Stimulated activated CD4-positive, alpha-beta T cell treated with anti-CD3 and anti-CD28 coated beads, TNF-alpha, amount 100 ng/mL, for 24 hours (primary cell): Measurements from ENCODE around the gene MAP3K20.
A peak's percentile ranks its signal among the peaks of the same experiment; 100 is the strongest.
"Not testable (repeated sequence)": the region's sequence is repeated elsewhere in the genome, so short reads cannot be mapped to it uniquely, and the experiment has no call there.

Source experiments
- DNase-seq, 3 experiments: peaks; one replicate each; pipeline ENCODE4 v3.0.0-alpha.2; 2020; ENCODE audit warnings: low read depth in 3 of 3

The MAP3K20 gene

DNA sequence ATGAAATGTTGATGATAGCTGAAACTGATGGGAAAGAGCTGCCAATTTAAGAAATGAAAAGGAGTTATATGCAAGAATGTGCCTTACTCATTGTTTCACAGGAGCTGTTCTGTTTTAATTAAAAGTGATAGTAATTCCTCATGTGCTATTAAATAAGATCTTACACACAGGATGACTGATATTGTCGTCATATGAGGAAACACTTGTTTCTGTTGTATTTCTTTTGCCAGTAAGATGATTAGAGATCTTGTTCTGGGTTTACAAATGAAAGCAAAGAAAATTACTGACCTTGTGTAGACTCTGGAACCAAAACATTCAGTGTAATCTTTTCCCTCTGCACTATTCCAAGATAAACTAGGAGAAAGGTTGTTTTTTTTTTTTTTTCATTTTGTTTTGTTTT, 123.6 kb downstream of the MAP3K20 start:
- DNase-seq = no peak

DNA sequence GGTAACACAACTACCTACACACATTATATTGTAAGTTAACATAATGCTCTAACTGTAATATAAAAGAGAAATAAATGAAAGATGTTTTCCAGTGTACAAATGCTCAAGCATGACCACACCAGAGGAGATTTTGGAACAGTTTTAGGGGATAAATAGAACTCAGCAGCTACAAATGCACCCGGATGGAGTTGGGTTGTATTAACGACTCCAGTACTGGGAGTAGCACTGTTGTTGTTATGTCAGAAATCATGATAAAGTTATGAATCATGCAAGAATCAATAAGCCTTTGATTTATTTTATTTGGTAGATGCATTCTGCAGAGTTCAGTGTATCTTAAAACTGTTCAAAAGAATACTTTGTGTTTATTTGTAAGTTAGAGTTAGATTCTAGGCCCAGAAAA, 126.9 kb downstream of the MAP3K20 start:
- DNase-seq = no peak

DNA sequence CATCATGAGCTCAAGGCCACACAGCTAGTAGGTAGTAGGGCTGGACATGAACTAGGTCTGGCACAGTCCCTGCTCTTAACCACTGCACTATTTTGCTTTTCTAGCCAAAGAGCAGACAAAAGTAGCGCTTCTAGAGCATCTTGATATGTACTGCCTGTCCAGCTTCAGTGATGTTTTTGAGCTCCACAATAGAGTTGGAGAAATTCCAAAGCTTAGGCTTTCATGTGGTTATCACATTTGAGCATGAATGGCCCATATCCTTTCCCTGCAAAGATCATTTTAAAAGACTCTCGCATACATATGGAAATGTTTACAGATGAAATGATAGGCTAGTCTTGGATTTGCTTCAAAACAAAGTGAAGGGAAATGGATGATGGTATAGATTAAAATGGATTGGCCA, 128.7 kb downstream of the MAP3K20 start:
- DNase-seq = no peak

DNA sequence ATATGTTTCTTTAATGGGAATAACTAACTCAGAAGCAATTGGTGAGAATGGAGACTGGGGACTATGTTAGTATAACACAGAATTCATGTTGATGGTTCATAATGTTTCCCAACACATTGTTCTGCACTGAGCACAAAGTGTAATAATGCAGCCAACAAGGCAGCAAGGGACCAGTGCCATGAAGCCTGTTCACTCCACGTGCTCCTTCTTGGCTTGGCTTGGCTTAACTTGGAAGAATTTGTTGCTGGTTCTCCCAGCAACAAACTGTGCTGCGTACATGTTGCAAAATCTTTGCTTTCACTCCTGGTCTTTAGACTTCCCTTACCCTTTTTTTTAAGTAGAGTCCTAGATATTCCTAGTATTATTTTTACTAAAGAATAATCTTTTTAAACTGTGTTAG, 129.7 kb downstream of the MAP3K20 start:
- DNase-seq = no peak

DNA sequence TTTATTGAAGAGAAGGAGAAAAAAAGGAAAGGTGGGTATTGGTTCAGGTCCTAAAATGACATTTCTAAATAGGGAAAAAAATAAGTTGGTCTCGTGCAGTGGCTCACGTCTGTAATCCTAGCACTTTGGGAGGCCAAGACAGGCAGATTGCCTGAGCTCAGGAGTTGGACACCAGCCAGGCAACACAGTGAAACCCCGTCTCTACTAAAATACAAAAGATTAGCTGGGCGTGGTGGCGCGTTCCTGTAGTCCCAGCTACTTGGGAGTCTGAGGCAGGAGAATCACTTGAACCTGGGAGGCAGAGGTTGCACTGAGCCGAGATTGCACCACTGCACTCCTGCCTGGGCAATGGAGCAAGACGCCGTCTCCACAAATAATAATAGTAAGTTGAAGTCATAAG, 131.5 kb downstream of the MAP3K20 start:
- not testable (repeated sequence) for DNase-seq

DNA sequence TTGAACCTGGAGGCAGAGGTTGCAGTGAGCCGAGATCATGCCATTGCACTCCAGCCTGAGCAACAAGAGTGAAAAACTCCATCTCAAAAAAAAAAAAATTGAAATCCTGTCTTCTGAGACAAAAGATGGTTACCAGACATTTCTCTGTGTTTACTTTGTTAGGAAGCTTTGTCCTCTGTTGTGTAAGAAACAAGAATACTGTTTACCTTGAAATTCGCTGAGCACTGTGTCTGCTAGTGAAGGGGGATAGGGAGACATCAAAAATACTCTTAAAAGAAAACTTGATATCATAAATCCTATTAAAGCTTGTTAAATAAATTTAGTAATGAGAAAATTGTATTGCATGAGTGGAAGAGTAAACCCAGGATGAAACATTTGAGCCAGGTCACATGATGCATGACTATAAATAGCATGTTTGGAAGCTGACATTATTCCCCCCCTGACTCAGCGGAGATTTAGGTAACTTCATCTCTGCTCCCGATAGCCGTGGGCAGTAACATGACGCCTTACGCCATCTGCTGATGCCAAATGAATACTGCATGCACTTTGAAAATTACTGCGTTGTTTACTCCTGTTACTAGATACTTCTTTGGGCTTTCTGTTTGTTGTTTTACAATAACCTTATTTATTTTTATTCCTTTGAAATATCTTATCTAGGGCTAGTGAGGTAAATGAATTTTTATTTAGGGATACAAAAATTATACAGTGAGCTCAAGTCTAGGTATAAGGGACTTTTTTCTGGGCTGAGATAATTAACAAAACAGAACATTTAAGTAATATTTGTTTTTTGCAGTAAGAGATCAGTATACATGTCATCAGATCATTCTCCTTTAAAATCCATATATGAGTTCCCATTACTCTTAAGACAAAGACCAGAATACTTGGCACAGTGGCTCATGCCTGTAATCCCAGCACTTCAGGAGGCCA, 134.9 kb downstream of the MAP3K20 start:
- DNase-seq = peak; percentile 25 to 43 (median 30)

DNA sequence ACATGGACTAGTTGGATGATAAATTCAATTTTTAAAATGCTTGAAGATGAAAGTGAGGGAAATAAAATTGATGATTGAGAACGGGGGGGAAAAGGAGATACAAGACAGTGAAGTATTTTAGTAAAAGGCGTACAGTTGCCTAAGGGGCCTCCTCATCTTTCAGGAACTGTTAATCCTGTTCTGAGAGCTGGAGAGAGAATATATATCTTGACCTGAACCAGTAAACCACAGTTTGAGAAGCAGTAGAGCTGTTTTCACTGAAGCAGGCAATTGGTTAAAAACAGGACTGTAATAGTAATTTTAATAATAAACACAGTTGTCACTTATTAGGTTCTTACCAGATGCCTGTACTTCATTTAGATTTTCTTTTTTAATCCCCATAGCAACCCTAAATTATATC, 137.5 kb downstream of the MAP3K20 start:
- no peak for DNase-seq

DNA sequence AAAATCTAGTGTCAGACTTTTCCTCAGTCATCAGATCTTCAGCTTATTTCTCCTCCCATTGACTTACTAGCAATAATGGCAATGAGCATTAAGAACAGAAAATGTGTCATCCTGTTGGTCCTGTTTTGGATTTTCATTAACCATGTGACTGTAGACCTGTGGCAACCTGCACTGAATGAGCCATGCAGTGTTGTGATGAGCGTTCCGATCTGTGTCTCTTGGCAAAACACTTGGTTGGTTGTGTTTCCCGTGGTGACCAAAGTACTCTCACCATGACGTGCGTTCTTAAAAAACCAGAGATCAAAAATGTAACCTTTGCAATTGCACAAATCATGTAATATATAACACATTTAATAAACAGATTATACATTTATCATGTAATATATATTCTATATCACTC, 138.6 kb downstream of the MAP3K20 start:
- DNase-seq = no peak

DNA sequence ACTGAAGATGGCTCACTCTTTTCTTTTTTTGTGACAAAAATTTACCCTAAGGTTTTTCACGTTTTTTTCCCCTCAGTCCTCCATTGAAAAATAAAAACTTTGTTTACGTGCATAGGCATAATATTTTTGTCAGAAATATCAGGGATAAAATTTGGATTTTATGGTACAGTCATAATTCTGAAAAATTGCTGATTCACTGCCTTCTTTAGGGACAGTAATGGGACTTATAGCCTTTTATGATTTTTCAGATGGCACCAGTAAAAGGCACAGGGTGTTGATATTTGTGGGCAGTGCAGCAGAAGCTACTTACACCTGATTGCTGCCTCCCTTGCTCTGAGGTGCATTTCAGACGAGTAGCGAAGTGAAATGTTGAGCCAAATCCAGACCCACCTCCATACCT, 139.7 kb downstream of the MAP3K20 start:
- no peak for DNase-seq

DNA sequence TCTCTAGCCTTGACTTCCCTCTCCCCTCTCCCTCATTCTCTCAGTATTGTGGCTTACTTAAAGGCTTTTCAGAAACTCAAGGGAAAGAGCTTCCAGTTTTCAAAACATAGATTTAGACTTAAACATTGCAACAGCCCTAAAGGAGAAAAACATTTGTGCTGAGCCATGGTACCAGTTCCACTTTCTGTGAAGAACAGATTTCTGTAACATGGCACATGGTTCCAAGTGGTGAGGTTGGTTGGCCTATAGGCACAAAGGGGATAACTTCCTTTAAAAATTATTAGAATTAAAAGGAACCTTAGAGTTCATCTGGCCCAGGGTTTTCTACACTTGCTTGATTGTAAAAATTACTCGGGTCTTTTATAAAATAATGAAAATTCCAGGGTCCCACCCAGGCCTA, 140.4 kb downstream of the MAP3K20 start:
- no peak for DNase-seq

DNA sequence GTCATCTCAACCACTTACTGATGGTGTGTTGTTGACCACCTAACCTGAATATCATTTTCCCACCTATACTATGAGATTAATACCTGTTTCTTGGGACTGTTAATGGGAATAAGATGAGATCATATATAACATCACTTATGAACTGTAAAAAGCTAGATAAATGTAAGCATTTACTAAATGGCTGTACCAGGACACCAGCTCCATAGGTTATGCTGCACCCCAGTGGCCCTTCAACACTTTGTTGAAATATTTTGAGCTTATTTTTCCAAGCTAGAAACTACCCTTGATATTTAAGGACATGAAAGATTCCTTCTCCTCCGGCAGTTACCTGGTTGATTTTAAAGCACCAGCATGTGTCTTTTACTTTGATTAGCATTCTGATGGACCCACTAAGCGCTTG, 141.0 kb downstream of the MAP3K20 start:
- DNase-seq = no peak

DNA sequence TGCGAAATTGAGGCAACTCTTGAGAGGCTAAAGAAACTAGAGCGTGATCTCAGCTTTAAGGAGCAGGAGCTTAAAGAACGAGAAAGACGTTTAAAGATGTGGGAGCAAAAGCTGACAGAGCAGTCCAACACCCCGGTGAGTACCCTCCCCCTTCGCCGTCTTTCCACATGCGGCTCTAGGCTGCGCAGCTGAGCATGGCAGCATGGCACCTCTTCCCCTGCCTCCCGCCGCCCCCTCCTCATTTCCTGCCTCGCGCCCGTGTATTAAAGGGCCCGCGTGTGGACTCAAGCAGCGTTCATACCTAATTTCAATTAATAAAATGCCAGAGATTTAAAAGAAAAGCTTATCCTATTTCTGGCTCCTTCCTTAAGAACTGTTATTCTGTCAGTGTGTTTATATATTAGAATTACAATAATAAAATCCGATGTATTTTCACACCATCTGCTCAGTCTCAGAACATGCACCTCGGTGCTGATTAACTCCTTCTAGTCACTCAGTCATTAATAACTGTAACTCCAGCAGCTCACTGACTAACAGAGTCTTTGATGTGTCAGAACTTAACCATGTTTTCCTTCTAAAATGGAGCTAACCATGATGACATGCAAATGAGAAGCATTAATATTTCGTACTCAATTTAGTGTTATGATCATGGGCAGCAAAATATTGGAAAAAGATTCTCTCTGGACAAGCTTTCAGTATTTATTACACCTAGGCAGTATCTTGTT, 141.6 kb downstream of the MAP3K20 start:
- no peak for DNase-seq

DNA sequence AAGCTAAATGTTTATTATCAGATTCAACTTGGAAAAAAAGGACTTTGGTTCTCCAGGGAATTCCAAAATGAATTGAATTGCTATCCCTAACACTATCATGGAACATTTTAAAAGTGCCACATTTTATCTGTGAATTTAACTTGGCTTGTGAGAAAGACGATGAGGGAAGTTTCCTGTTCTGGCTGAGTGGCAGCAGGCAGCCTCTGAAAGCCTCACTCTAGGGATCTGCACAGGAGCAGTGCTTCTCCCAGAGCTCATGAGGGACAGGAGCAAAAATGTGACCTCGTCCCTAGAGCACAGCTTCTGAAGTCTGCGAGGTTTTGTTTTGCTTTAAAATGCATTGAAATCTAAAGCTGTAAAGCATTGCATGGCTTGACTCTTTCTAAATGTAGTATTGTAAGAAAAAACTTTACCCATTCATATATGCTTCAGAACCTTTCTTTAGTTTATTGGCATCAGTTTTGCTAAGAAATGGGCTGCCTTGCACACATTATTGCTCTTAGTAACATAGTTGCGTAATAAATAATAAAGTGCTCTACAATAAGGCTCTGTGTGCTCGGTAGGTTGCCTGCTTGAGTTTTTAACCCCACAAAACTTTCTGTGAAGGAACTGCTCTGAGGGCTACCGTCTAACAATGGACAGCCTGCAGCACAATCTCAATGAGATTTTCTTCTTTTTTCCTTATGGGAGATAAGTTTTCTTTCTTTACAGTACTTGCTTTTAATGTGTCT, 142.8 kb downstream of the MAP3K20 start:
- no peak for DNase-seq

DNA sequence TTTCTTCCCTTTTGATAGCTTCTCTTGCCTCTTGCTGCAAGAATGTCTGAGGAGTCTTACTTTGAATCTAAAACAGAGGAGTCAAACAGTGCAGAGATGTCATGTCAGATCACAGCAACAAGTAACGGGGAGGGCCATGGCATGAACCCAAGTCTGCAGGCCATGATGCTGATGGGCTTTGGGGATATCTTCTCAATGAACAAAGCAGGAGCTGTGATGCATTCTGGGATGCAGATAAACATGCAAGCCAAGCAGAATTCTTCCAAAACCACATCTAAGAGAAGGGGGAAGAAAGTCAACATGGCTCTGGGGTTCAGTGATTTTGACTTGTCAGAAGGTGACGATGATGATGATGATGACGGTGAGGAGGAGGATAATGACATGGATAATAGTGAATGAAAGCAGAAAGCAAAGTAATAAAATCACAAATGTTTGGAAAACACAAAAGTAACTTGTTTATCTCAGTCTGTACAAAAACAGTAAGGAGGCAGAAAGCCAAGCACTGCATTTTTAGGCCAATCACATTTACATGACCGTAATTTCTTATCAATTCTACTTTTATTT, 145.6 kb downstream of the MAP3K20 start:
- DNase-seq = no peak

DNA sequence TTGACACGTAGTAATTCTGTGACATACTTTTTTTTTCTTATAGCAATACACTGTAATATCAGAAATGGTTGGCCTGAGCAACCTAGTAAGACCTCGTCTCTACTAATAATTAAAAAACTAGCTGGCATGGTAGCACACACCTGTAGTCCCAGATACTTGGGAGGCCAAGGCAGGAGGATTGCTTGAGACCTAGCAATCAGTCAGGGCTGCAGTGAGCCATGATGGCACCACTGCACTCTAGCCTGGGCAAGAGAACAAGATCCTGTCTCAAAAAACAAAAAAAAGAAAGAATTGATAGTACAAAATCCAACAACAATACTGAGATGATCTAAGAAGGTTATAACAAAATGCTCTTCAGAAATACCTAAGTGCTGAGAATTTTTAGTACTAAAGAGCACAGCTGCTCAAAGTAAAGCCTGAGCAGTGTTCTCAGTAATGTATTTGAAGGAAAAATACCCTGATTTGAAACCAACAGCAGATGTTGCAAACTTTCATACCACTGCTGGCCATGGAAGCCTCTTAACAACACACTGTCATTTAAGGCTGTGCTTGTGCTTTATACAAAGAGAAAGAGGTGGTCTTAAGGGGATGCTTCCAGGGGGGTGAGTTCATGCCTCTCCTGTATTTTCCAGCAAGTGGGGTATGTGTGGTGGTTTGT, 146.4 kb downstream of the MAP3K20 start:
- no peak for DNase-seq

DNA sequence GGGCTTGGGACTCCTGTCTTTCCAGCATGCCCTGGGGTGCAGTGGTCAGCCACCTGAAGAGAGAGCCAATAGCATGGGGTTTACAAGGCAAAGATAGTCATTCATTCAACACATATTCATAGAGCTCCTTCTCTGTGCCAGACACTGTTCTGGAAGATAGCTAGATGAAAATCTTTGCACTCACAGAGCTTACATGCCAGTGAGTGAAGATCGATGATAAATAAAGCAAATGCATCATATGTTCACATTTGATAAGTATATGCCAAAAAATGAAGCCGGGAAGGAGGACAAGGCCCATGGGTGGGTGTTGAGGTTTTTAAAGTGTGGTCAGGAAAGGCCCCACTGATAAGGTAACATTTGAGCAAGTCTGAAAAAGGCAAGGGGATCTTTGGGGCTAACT, 148.2 kb downstream of the MAP3K20 start:
- DNase-seq = no peak

DNA sequence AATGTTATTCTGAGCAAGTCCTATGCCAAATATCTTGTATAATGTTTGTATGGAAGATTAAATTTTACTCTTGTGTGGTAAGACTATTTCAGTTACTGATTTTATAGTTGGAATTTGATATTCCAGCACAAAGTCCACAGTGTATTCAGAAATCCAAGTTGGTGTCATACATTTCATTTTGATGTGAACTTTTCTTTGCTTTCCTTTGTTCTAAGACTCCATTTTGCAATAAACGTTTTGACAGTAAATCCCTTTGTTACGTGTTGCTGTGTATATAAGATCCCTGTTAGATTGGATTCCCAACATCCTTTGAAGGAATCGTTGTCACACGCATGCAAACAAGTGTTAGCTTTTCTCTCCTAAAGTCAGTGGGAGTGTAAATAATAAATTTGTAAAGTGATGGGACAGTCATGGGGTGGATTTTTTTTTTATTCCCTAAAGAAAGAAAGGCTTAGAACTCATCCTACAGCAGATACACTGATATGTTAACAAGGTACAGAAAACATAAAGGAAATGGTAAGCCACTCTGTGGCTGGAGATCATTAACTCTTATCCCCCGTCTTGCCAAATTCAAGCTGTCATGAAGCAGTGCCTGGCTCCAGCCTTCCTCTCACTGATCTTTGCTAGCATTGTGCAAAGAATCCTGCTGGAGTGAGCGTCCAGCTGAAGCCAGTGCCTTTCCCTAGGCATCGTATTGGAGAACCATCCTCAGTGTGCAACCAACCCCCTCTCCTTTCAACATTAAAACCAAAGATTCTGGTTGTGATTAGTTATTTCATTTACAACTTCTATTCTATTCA, 151.5 kb downstream of the MAP3K20 start:
- no peak for DNase-seq

DNA sequence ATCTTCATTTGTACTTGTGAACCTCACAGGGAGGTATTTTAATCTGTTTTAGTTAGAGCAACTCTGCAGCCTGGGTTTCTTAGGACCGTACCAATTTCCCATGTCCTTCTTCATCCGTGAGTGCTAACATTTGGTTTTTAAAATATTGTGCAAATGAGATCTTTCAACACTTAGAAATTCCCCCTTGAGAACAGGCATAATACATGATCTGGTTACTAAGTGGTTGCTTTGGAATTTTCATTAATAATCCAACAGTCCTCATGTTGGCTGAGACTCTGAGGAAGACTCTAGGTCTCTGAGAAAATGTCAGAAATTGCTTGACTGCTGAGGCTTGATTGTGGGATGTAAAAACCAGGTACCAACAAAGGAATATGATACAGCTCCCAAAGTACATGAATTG, 153.4 kb downstream of the MAP3K20 start:
- no peak for DNase-seq

DNA sequence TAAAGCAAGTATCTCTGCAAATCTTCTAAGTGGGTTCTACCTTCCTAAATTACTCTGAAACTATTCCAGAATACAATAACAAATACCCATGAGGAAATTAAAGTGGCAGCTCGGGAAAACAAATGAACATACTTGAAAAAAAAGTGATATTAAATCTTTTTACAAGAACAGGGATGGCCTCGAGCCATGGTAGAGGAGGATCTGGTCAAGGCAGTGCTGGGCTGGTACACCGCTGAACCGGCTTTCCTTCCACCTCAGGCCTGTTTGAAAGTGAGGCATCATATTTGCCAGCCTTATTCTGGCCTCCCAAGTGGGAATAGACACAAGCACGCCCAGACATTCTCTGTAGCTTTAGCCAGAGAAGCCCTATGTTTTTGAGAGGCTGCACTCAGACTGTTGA, 154.5 kb downstream of the MAP3K20 start:
- no peak for DNase-seq

DNA sequence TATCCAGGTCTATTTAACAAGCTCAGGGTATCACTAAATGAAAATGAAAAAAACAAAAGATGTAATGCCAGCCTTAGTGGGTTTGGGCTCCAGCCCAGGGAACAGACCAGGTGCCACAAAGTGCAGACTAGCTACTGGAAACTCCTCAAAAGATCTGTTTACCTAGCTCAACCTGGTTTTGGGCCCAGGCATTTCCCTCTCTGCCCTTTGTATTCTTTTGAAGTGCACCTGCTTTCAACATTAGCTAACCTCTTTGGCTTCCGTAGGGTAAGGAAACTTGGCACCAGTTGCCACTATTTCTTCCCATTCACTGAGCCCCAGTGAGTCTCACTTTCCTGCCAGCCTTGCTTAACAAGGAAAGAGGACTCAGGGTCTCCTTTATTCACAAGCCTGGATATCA, 155.4 kb downstream of the MAP3K20 start:
- DNase-seq = no peak

DNA sequence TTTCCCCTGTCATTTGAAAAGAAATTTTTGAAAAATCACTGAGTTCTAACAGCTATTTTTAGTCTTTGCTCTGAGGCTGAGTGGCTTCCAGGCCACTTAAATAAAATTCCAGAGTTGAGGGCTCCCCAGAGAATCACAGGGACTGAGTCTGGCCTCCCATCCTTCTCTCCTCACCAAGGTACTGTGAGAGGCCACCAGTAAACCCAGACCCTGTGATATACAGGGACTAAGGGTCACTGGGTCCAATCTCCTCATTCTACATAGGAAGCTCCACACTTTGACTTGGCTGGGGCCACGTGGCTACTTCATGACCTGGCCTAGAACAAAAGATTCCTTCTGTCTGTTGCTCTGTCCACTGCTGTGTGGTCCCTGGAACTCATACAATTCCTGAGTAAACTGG, 155.8 kb downstream of the MAP3K20 start:
- DNase-seq = no peak
